Hepatocyte (in vitro differentiated cells): Measurements from ENCODE around the gene LARP6.

Experiments used
- EZH2 ChIP-seq: fragments of 200-600 bp; sonication (generic); IDR thresholded peaks from 2 replicates; pipeline ENCODE4 v1.6.1; 2016; ENCODE audit warnings: antibody characterized with exemption, mild to moderate bottlenecking, borderline replicate concordance
- TF ChIP-seq, protein P1 (sequence below): fragments of 200-600 bp; sonication (generic); IDR thresholded peaks from 2 replicates; pipeline ENCODE4 v1.5.1; 2016; ENCODE audit warnings: antibody characterized with exemption, mild to moderate bottlenecking; ENCODE audit not compliant: poor library complexity

DNA sequence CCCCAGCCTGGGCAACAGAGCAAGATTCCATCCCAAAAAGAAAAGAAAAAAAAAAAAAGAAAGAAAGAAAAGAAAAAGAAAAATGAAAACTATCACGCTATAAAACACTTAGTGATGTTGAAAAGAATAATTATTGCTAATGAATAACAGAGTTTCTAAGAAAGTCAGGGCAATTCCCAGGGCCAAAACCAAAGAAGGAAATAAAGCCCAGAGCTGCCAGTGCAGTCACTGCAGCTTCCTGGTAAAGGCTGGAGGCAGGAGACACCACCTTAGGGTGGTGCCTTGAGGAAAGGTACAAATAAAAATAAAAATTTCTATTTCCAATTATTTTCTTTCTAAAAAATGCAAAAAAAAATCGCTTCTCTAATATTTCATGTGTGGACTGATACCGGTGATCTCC lies 70.9 kb downstream of the LARP6 start:
- TF ChIP-seq, protein P1, sequence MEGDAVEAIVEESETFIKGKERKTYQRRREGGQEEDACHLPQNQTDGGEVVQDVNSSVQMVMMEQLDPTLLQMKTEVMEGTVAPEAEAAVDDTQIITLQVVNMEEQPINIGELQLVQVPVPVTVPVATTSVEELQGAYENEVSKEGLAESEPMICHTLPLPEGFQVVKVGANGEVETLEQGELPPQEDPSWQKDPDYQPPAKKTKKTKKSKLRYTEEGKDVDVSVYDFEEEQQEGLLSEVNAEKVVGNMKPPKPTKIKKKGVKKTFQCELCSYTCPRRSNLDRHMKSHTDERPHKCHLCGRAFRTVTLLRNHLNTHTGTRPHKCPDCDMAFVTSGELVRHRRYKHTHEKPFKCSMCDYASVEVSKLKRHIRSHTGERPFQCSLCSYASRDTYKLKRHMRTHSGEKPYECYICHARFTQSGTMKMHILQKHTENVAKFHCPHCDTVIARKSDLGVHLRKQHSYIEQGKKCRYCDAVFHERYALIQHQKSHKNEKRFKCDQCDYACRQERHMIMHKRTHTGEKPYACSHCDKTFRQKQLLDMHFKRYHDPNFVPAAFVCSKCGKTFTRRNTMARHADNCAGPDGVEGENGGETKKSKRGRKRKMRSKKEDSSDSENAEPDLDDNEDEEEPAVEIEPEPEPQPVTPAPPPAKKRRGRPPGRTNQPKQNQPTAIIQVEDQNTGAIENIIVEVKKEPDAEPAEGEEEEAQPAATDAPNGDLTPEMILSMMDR: no peak
- no peak for TF ChIP-seq EZH2
